Endothelial cell (in vitro differentiated cells): ENCODE results near the gene OSTF1. TPM values are rescaled to one million over a fixed set of nuclear protein-coding genes. Genes with fewer than 3 reads are reported as not detected.

Experiments
- DNase-seq: peaks from one replicate; pipeline ENCODE4 v3.0.0; 2021; ENCODE audit warnings: low spot score
- H3K27ac Mint-ChIP-seq: one replicate; pipeline ENCODE4 v1.8.0; 2021; ENCODE audit warnings: mixed read lengths, inconsistent platforms; ENCODE audit not compliant: unreplicated experiment
- H3K27me3 Mint-ChIP-seq: one replicate; pipeline ENCODE4 v1.8.0; 2021; ENCODE audit warnings: mild to moderate bottlenecking, moderate library complexity, mixed read lengths, inconsistent platforms; ENCODE audit not compliant: unreplicated experiment
- H3K36me3 Mint-ChIP-seq: one replicate; pipeline ENCODE4 v1.8.0; 2021; ENCODE audit warnings: mild to moderate bottlenecking, low read depth, mixed read lengths, inconsistent platforms; ENCODE audit not compliant: unreplicated experiment
- H3K4me1 Mint-ChIP-seq: one replicate; pipeline ENCODE4 v1.8.0; 2021; ENCODE audit warnings: mild to moderate bottlenecking, mixed read lengths, inconsistent platforms; ENCODE audit not compliant: unreplicated experiment
- H3K4me3 Mint-ChIP-seq: one replicate; pipeline ENCODE4 v1.8.0; 2021; ENCODE audit warnings: mild to moderate bottlenecking, mixed read lengths, inconsistent platforms; ENCODE audit not compliant: unreplicated experiment
- H3K9me3 Mint-ChIP-seq: one replicate; pipeline ENCODE4 v1.8.0; 2021; ENCODE audit warnings: mixed read lengths, inconsistent platforms; ENCODE audit not compliant: unreplicated experiment
- CTCF ChIP-seq: fragments of 200-600 bp; sonication (generic); IDR thresholded peaks from one replicate; pipeline ENCODE4 v1.5.0; 2021; ENCODE audit warnings: antibody characterized with exemption; ENCODE audit not compliant: unreplicated experiment
- total RNA-seq: library from RNA; stranded (reverse); fragmentation: NEBNext Ultra II Directional; extraction: Animal tissue kit (Norgen Biotek cat#: 25700); gene quantifications from one replicate; pipeline ENCODE4 v1.2.1, GENCODE V29; 2021; ENCODE audit not compliant: unreplicated experiment

Gene OSTF1
- total RNA-seq, 1 donor from 2014 or later: 51.4 TPM

GRCh38 chr9:75069171-75069570 is 19.1 kb upstream of the OSTF1 start:
- Mint-ChIP-seq H3K9me3 (no peaks in the 10 kb centered on the region), H3K27ac (no peak overlapping the region), H3K27me3 (peaks cover 1% of the 10 kb centered on the region), H3K36me3 (peaks cover 35% of the 10 kb centered on the region), H3K4me1 (no peaks in the 10 kb centered on the region), H3K4me3 (no peak overlapping the region)
- DNase-seq: no peak
- no peak for TF ChIP-seq CTCF

- Mint-ChIP-seq H3K4me1 (no peaks in the 10 kb centered on the region), H3K27ac (no peak overlapping the region), H3K4me3 (no peak overlapping the region), H3K9me3 (no peaks in the 10 kb centered on the region), H3K36me3 (peaks cover 23% of the 10 kb centered on the region), H3K27me3 (peaks cover 1% of the 10 kb centered on the region)
- TF ChIP-seq CTCF: no peak
- DNase-seq: no peak
Measured at GRCh38 chr9:75071530-75072122, 16.7 kb upstream of the OSTF1 start.

GRCh38 chr9:75072895-75073294 is 15.4 kb upstream of the OSTF1 start:
- Mint-ChIP-seq H3K9me3 (no peaks in the 10 kb centered on the region), H3K27ac (no peak overlapping the region), H3K27me3 (peaks cover 1% of the 10 kb centered on the region), H3K4me3 (no peak overlapping the region), H3K36me3 (peaks cover 13% of the 10 kb centered on the region), H3K4me1 (no peaks in the 10 kb centered on the region)
- TF ChIP-seq CTCF: no peak
- DNase-seq: no peak

- DNase-seq: no peak
- H3K36me3 Mint-ChIP-seq: peaks cover 17% of the 10 kb centered on the region
- peaks cover 27% of the 10 kb centered on the region for H3K4me1 Mint-ChIP-seq
- no peak for TF ChIP-seq CTCF
- peaks cover 4% of the 10 kb centered on the region for H3K27me3 Mint-ChIP-seq
- H3K9me3 Mint-ChIP-seq: no peaks in the 10 kb centered on the region
- no peak overlapping the region for H3K4me3 Mint-ChIP-seq
- no peak overlapping the region for H3K27ac Mint-ChIP-seq
Measured at GRCh38 chr9:75081632-75082031, 6.7 kb upstream of the OSTF1 start.

- TF ChIP-seq CTCF: no peak
- peaks cover 4% of the 10 kb centered on the region for H3K27me3 Mint-ChIP-seq
- no peak overlapping the region for H3K4me3 Mint-ChIP-seq
- peaks cover 33% of the 10 kb centered on the region for H3K4me1 Mint-ChIP-seq
- peak overlapping the region; percentile 73 for H3K27ac Mint-ChIP-seq
- H3K9me3 Mint-ChIP-seq: no peaks in the 10 kb centered on the region
- peaks cover 17% of the 10 kb centered on the region for H3K36me3 Mint-ChIP-seq
- DNase-seq: no peak
Measured at GRCh38 chr9:75083188-75083970, 4.9 kb upstream of the OSTF1 start.
